ENCODE results near the gene SMAD6.

DNA sequence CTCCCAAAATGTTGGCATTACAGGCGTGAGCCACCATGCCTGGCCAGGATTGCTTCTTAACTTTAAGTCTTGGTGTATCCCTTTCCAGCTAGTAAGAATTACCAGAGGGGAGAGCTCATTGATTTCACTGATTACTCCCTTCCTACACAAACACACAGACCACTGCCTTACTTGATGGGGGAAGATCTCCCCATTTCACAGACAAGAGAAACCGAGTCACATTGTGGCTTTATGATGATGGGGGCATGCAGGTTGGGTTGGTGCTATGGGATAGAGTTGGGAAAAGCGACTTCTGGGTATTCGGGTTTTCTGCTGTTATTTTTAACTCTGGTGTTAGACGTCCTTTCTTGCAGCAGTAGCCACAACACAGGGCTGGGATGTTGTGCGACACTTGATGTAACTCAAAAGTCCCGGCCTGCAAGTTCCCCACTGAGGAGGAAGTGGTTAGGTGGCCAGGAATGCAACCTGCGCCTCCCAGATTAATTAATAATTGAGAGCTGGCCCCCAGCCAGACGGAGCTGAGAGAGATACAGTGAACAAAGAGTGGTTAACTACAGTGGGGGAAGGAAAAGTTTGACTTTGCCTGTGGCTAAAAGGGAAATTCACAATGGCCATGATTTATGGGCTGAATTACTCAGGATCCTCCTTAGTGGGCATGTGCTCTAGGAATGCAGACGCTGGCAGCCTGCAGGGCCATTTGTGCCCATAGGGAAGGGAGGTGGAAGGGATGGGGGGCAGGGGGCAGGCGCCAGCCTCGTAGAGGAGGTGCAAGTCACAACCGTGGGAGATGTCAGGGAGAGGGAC lies 63.6 kb downstream of the SMAD6 start:
- TF ChIP-seq EZH2 (IDR thresholded peaks at IDR 0.05; ENCODE audit: borderline replicate concordance, insufficient read depth, low read length, poor library complexity, severe bottlenecking) (no peak), POLR2AphosphoS5 (IDR thresholded peaks at IDR 0.05) (no peak), MXI1 (conservative IDR thresholded peaks at IDR 0.05; ENCODE audit: poor library complexity, severe bottlenecking) (no peak), EP300 (conservative IDR thresholded peaks at IDR 0.05; ENCODE audit: poor library complexity, severe bottlenecking) (no peak), RAD21 (conservative IDR thresholded peaks at IDR 0.05) (no peak), SMC3 (conservative IDR thresholded peaks at IDR 0.05; ENCODE audit: poor library complexity) (no peak), TAF1 (IDR thresholded peaks at IDR 0.05; ENCODE audit: low read depth) (no peak)
- TF ChIP-seq, protein P1, sequence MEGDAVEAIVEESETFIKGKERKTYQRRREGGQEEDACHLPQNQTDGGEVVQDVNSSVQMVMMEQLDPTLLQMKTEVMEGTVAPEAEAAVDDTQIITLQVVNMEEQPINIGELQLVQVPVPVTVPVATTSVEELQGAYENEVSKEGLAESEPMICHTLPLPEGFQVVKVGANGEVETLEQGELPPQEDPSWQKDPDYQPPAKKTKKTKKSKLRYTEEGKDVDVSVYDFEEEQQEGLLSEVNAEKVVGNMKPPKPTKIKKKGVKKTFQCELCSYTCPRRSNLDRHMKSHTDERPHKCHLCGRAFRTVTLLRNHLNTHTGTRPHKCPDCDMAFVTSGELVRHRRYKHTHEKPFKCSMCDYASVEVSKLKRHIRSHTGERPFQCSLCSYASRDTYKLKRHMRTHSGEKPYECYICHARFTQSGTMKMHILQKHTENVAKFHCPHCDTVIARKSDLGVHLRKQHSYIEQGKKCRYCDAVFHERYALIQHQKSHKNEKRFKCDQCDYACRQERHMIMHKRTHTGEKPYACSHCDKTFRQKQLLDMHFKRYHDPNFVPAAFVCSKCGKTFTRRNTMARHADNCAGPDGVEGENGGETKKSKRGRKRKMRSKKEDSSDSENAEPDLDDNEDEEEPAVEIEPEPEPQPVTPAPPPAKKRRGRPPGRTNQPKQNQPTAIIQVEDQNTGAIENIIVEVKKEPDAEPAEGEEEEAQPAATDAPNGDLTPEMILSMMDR (IDR thresholded peaks at IDR 0.05; ENCODE audit: poor library complexity, severe bottlenecking): no peak
- TF ChIP-seq, protein P2, sequence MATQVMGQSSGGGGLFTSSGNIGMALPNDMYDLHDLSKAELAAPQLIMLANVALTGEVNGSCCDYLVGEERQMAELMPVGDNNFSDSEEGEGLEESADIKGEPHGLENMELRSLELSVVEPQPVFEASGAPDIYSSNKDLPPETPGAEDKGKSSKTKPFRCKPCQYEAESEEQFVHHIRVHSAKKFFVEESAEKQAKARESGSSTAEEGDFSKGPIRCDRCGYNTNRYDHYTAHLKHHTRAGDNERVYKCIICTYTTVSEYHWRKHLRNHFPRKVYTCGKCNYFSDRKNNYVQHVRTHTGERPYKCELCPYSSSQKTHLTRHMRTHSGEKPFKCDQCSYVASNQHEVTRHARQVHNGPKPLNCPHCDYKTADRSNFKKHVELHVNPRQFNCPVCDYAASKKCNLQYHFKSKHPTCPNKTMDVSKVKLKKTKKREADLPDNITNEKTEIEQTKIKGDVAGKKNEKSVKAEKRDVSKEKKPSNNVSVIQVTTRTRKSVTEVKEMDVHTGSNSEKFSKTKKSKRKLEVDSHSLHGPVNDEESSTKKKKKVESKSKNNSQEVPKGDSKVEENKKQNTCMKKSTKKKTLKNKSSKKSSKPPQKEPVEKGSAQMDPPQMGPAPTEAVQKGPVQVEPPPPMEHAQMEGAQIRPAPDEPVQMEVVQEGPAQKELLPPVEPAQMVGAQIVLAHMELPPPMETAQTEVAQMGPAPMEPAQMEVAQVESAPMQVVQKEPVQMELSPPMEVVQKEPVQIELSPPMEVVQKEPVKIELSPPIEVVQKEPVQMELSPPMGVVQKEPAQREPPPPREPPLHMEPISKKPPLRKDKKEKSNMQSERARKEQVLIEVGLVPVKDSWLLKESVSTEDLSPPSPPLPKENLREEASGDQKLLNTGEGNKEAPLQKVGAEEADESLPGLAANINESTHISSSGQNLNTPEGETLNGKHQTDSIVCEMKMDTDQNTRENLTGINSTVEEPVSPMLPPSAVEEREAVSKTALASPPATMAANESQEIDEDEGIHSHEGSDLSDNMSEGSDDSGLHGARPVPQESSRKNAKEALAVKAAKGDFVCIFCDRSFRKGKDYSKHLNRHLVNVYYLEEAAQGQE (IDR thresholded peaks at IDR 0.05; ENCODE audit: borderline replicate concordance): no peak

Measured in neural cell (in vitro differentiated cells).